Type B pancreatic cell (in vitro differentiated cells): ENCODE measurements around the gene NSUN7. TPM values are rescaled to one million over a fixed set of nuclear protein-coding genes. Genes with fewer than 3 reads are reported as not detected.

Experiments
- DNase-seq: peaks from one replicate; pipeline ENCODE4 v3.0.0; 2021; ENCODE audit warnings: mixed read lengths; ENCODE audit not compliant: unreplicated experiment; ENCODE audit errors: extremely low spot score
- H3K27ac Mint-ChIP-seq: 2 replicates; pipeline ENCODE4 v1.8.0; 2021; ENCODE audit warnings: mild to moderate bottlenecking, mixed read lengths
- H3K27me3 Mint-ChIP-seq: 2 replicates; pipeline ENCODE4 v1.8.0; 2021; ENCODE audit warnings: mixed read lengths
- H3K36me3 Mint-ChIP-seq: 2 replicates; pipeline ENCODE4 v1.8.0; 2021; ENCODE audit warnings: mixed read lengths
- H3K4me1 Mint-ChIP-seq: one replicate; pipeline ENCODE4 v1.8.0; 2021; ENCODE audit warnings: mixed read lengths; ENCODE audit not compliant: unreplicated experiment
- H3K4me3 Mint-ChIP-seq: 2 replicates; pipeline ENCODE4 v1.8.0; 2021; ENCODE audit warnings: mild to moderate bottlenecking, mixed read lengths
- H3K9me3 Mint-ChIP-seq: 2 replicates; pipeline ENCODE4 v1.8.0; 2021; ENCODE audit warnings: mixed read lengths
- total RNA-seq: library from RNA; stranded (reverse); gene quantifications from 2 replicates; pipeline ENCODE4 v1.2.1, GENCODE V29; 2021; ENCODE audit warnings: low replicate concordance
- TF ChIP-seq, protein P1 (sequence below): fragments of 200-600 bp; sonication (generic); conservative IDR thresholded peaks from 2 replicates; pipeline ENCODE4 v1.5.0; 2021; ENCODE audit warnings: antibody characterized with exemption, mild to moderate bottlenecking

Gene NSUN7
- total RNA-seq, 1 donor from 2014 or later = 8.3 TPM

DNA sequence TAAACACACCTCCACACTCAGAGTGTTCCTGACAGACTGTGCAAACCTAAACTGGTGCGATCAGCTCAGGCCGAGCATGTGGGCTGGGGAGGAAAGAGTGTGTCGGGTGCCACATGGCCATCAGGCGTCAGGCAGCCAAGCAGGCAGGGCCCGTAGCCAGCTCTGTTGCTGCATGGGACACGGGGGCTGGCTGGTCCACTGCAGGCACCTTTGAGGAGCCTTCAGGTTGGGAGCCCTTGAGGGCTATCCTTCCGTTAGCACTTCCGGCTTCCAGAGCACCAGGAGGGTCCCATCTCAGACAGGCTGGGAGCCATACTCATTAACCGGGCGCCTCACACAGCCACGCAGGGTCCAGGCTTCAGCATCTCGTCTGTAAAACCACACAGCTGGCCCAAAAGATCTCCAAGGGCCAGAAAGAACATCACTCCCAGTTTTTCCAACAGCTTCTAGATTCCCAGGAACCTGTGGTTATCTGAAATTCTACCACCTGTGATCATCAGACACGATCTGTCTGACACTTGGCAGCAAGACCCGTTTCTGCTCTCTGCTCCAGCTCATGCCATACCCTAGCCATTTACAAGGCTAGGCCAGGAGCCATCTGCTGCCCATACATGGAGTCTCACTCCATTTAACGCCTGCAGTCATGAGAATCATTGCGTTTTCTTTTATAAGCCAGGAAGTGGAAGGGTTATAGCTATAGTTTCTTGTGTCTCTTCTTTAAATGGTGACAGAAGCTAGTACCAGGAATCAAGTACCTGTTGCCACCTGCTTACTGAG, 87.5 kb downstream of the NSUN7 start:
- Mint-ChIP-seq H3K27ac (no peak overlapping the region), H3K36me3 (peaks cover 12% of the 10 kb centered on the region), H3K4me3 (no peak overlapping the region), H3K4me1 (peaks cover 24% of the 10 kb centered on the region), H3K27me3 (no peaks in the 10 kb centered on the region), H3K9me3 (peaks cover 5% of the 10 kb centered on the region)
- TF ChIP-seq, protein P1, sequence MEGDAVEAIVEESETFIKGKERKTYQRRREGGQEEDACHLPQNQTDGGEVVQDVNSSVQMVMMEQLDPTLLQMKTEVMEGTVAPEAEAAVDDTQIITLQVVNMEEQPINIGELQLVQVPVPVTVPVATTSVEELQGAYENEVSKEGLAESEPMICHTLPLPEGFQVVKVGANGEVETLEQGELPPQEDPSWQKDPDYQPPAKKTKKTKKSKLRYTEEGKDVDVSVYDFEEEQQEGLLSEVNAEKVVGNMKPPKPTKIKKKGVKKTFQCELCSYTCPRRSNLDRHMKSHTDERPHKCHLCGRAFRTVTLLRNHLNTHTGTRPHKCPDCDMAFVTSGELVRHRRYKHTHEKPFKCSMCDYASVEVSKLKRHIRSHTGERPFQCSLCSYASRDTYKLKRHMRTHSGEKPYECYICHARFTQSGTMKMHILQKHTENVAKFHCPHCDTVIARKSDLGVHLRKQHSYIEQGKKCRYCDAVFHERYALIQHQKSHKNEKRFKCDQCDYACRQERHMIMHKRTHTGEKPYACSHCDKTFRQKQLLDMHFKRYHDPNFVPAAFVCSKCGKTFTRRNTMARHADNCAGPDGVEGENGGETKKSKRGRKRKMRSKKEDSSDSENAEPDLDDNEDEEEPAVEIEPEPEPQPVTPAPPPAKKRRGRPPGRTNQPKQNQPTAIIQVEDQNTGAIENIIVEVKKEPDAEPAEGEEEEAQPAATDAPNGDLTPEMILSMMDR = no peak
- DNase-seq = no peak

GRCh38 chr4:40838742-40839141, 89.0 kb downstream of the NSUN7 start:
- no peak for DNase-seq
- no peaks in the 10 kb centered on the region for H3K27me3 Mint-ChIP-seq
- H3K27ac Mint-ChIP-seq = no peak overlapping the region
- H3K9me3 Mint-ChIP-seq = peaks cover 5% of the 10 kb centered on the region
- peaks cover 4% of the 10 kb centered on the region for H3K36me3 Mint-ChIP-seq
- no peak overlapping the region for H3K4me3 Mint-ChIP-seq
- H3K4me1 Mint-ChIP-seq = peaks cover 38% of the 10 kb centered on the region
- TF ChIP-seq, protein P1 = peak; percentile 38

- TF ChIP-seq, protein P1 = no peak
Observed at GRCh38 chr4:40840255-40840984, 90.7 kb downstream of the NSUN7 start.

DNA sequence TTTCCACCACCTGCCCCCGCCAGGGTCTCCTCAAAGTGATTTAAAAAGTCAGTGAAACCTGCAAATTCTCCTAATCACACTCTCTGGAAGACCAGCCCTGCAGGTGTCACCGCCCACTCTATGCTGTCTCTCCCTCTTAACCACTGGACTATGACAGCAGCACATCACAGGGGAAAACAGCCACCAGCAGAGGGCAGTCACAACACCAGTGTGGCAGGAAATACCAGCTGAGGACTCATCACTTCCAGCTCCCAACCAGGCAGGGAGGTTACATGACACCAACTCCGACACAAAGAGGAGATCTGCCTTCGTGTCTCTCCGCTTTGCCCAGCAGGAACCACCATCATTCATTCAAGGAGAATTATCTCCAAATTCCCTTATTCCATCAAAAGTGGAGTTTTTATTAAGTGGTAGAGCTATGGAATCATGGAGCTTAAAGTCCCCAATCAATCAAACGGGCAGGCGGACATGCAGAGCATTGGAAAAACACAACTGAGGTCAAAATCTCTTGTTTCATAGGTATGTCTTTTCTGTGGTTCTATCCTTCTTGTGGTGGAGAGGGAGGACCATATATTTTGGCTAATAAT, 91.3 kb downstream of the NSUN7 start:
- no peak for DNase-seq
- Mint-ChIP-seq H3K36me3 (no peaks in the 10 kb centered on the region), H3K27me3 (no peaks in the 10 kb centered on the region), H3K4me3 (peak overlapping the region; percentile 40), H3K27ac (peak overlapping the region; percentile 57), H3K4me1 (peaks cover 39% of the 10 kb centered on the region), H3K9me3 (no peaks in the 10 kb centered on the region)
- TF ChIP-seq, protein P1 = peak; percentile 82

More at GRCh38 chr4:40840255-40840984, 90.7 kb downstream of the NSUN7 start:
- Mint-ChIP-seq H3K4me1 (peaks cover 35% of the 10 kb centered on the region), H3K9me3 (no peaks in the 10 kb centered on the region), H3K27me3 (no peaks in the 10 kb centered on the region), H3K27ac (no peak overlapping the region), H3K4me3 (no peak overlapping the region), H3K36me3 (no peaks in the 10 kb centered on the region)
- DNase-seq = no peak

DNA sequence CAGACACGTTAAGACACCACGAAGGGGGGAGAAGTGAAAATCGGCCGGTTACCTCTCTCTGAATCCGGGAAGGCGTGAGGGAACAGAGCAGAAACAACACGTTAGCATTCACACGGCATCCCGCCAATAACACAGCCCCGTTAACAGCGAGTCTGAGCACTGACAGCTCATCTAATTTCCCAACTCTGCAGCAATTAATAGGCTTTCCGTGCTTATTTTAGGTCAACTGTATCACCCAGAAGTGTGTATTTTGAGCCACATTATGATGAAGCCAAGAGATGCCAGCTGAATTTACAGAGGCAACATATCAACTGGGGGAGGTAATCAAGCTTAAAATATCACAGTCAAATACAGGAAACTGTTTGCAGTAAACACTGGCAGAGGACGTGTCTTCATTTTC, 92.6 kb downstream of the NSUN7 start:
- Mint-ChIP-seq H3K36me3 (no peaks in the 10 kb centered on the region), H3K9me3 (no peaks in the 10 kb centered on the region), H3K27me3 (no peaks in the 10 kb centered on the region), H3K4me1 (peaks cover 43% of the 10 kb centered on the region), H3K4me3 (no peak overlapping the region), H3K27ac (no peak overlapping the region)
- TF ChIP-seq, protein P1 = no peak
- no peak for DNase-seq
